ENCODE results near the gene CHID1.

CHID1 gene

GRCh38 chr11:875769-876301 is 34.8 kb downstream of the CHID1 start:
- H3K4me2 ChIP-seq (ENCODE audit: low read depth, low read length, poor library complexity, severe bottlenecking), result no peak overlapping the region
- no peaks in the 10 kb centered on the region for H3K27me3 ChIP-seq (ENCODE audit: low read length)
- H3K36me3 ChIP-seq (ENCODE audit: low read length), result no peaks in the 10 kb centered on the region

GRCh38 chr11:875203-875602 is 35.4 kb downstream of the CHID1 start:
- Histone ChIP-seq H3K9ac (ENCODE audit: low read length) (no peak overlapping the region), H3K4me2 (ENCODE audit: low read depth, low read length, poor library complexity, severe bottlenecking) (no peak overlapping the region), H3K27ac (ENCODE audit: low read depth, low read length) (no peak overlapping the region), H3K9me3 (ENCODE audit: insufficient read depth, low read length) (no peaks in the 10 kb centered on the region), H3K9me2 (replicated peaks; ENCODE audit: insufficient read depth, low read length) (no peaks in the 10 kb centered on the region), H4K20me1 (ENCODE audit: low read depth, low read length) (no peaks in the 10 kb centered on the region), H3F3A (ENCODE audit: insufficient read depth) (no peaks in the 10 kb centered on the region), H2AFZ (ENCODE audit: low read depth, low read length, severe bottlenecking) (no peak overlapping the region), H3K27me3 (ENCODE audit: low read length) (no peaks in the 10 kb centered on the region), H3K4me3 (ENCODE audit: insufficient read depth, low read length, poor library complexity, severe bottlenecking) (no peak overlapping the region), H3K79me2 (ENCODE audit: insufficient read depth, low read length) (no peaks in the 10 kb centered on the region), H3K36me3 (ENCODE audit: low read length) (no peaks in the 10 kb centered on the region)
- no peak for TF ChIP-seq EZH2phosphoT487 (conservative IDR thresholded peaks at IDR 0.05; ENCODE audit: low read length)
- no peak for TF ChIP-seq CTCF (IDR thresholded peaks at IDR 0.05; ENCODE audit: insufficient read depth, low read length, poor library complexity, severe bottlenecking)

More at GRCh38 chr11:875769-876301, 34.8 kb downstream of the CHID1 start:
- no peaks in the 10 kb centered on the region for H3K79me2 ChIP-seq (ENCODE audit: insufficient read depth, low read length)
- H3K9me2 ChIP-seq (replicated peaks; ENCODE audit: insufficient read depth, low read length), result no peaks in the 10 kb centered on the region
- H3K4me3 ChIP-seq (ENCODE audit: insufficient read depth, low read length, poor library complexity, severe bottlenecking), result no peak overlapping the region
- H3K27ac ChIP-seq (ENCODE audit: low read depth, low read length), result no peak overlapping the region
- TF ChIP-seq CTCF (IDR thresholded peaks at IDR 0.05; ENCODE audit: insufficient read depth, low read length, poor library complexity, severe bottlenecking), result no peak
- TF ChIP-seq EZH2phosphoT487 (conservative IDR thresholded peaks at IDR 0.05; ENCODE audit: low read length), result no peak
- H3F3A ChIP-seq (ENCODE audit: insufficient read depth), result no peaks in the 10 kb centered on the region
- H4K20me1 ChIP-seq (ENCODE audit: low read depth, low read length), result no peaks in the 10 kb centered on the region
- H2AFZ ChIP-seq (ENCODE audit: low read depth, low read length, severe bottlenecking), result no peak overlapping the region
- no peak overlapping the region for H3K9ac ChIP-seq (ENCODE audit: low read length)
- H3K9me3 ChIP-seq (ENCODE audit: insufficient read depth, low read length), result no peaks in the 10 kb centered on the region

GRCh38 chr11:873706-874105 is 36.9 kb downstream of the CHID1 start:
- TF ChIP-seq CTCF (IDR thresholded peaks at IDR 0.05; ENCODE audit: insufficient read depth, low read length, poor library complexity, severe bottlenecking), result no peak
- no peak for TF ChIP-seq EZH2phosphoT487 (conservative IDR thresholded peaks at IDR 0.05; ENCODE audit: low read length)
- Histone ChIP-seq H3K79me2 (ENCODE audit: insufficient read depth, low read length) (no peaks in the 10 kb centered on the region), H3K4me3 (ENCODE audit: insufficient read depth, low read length, poor library complexity, severe bottlenecking) (no peak overlapping the region), H3K27me3 (ENCODE audit: low read length) (no peaks in the 10 kb centered on the region), H4K20me1 (ENCODE audit: low read depth, low read length) (no peaks in the 10 kb centered on the region), H3K4me2 (ENCODE audit: low read depth, low read length, poor library complexity, severe bottlenecking) (no peak overlapping the region), H3K9me3 (ENCODE audit: insufficient read depth, low read length) (no peaks in the 10 kb centered on the region), H3K9ac (ENCODE audit: low read length) (no peak overlapping the region), H3K27ac (ENCODE audit: low read depth, low read length) (no peak overlapping the region), H3F3A (ENCODE audit: insufficient read depth) (no peaks in the 10 kb centered on the region), H3K36me3 (ENCODE audit: low read length) (no peaks in the 10 kb centered on the region), H3K9me2 (replicated peaks; ENCODE audit: insufficient read depth, low read length) (no peaks in the 10 kb centered on the region), H2AFZ (ENCODE audit: low read depth, low read length, severe bottlenecking) (no peak overlapping the region)
